Measurements from ENCODE around the gene FPR3.

Gene FPR3

GRCh38 chr19:51793994-51794393 is 963 bp upstream of the FPR3 start:
- DNase-seq (ENCODE audit: insufficient read length, low spot score), result no peak
- FAIRE-seq, result no peak
- TF ChIP-seq POLR2AphosphoS5 (IDR thresholded peaks at IDR 0.05; ENCODE audit: low read depth, low read length) (no peak), SPI1 (IDR thresholded peaks at IDR 0.05; ENCODE audit: low read depth, low read length) (no peak), PAX5 (IDR thresholded peaks at IDR 0.05; ENCODE audit: insufficient read depth, low read length, severe bottlenecking) (no peak), POLR2A (IDR thresholded peaks at IDR 0.05; ENCODE audit: low read depth, low read length) (no peak), TAF1 (IDR thresholded peaks at IDR 0.05; ENCODE audit: low read depth, low read length) (no peak), POU2F2 (IDR thresholded peaks at IDR 0.05; ENCODE audit: low read depth, low read length) (no peak)

- DNase-seq (ENCODE audit: insufficient read length, low spot score), result no peak
- FAIRE-seq, result no peak
- TF ChIP-seq POU2F2 (IDR thresholded peaks at IDR 0.05; ENCODE audit: low read depth, low read length) (no peak), TAF1 (IDR thresholded peaks at IDR 0.05; ENCODE audit: low read depth, low read length) (no peak), SPI1 (IDR thresholded peaks at IDR 0.05; ENCODE audit: low read depth, low read length) (no peak), POLR2AphosphoS5 (IDR thresholded peaks at IDR 0.05; ENCODE audit: low read depth, low read length) (no peak), PAX5 (IDR thresholded peaks at IDR 0.05; ENCODE audit: insufficient read depth, low read length, severe bottlenecking) (no peak), POLR2A (IDR thresholded peaks at IDR 0.05; ENCODE audit: low read depth, low read length) (no peak)
Observed at GRCh38 chr19:51796195-51796679, 1.3 kb downstream of the FPR3 start.

DNA sequence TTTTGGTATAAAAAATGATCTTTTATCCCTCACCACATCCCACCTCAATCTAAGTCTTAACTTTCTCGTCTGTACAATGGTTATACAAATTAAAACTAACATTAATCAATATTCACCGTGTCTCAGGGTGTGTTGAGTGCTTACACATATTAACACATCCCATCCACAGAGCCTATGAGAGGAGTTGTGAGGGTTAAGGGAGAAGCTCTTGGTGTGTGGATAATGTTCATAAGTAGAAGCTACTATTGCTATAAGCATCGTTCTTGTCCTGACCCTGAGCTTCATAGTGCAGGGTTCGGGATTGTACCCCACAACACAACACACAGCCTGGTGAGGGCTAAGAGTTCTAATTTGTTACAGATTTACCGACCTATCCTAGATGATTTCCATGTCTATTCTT is 2.5 kb downstream of the FPR3 start:
- no peak for TF ChIP-seq POLR2A (IDR thresholded peaks at IDR 0.05; ENCODE audit: low read depth, low read length)
- no peak for TF ChIP-seq POLR2AphosphoS5 (IDR thresholded peaks at IDR 0.05; ENCODE audit: low read depth, low read length)
- no peak for TF ChIP-seq POU2F2 (IDR thresholded peaks at IDR 0.05; ENCODE audit: low read depth, low read length)
- no peak for TF ChIP-seq PAX5 (IDR thresholded peaks at IDR 0.05; ENCODE audit: insufficient read depth, low read length, severe bottlenecking)
- no peak for TF ChIP-seq TAF1 (IDR thresholded peaks at IDR 0.05; ENCODE audit: low read depth, low read length)
- no peak for TF ChIP-seq SPI1 (IDR thresholded peaks at IDR 0.05; ENCODE audit: low read depth, low read length)
- DNase-seq (ENCODE audit: insufficient read length, low spot score) (no peak), FAIRE-seq (no peak)

DNA sequence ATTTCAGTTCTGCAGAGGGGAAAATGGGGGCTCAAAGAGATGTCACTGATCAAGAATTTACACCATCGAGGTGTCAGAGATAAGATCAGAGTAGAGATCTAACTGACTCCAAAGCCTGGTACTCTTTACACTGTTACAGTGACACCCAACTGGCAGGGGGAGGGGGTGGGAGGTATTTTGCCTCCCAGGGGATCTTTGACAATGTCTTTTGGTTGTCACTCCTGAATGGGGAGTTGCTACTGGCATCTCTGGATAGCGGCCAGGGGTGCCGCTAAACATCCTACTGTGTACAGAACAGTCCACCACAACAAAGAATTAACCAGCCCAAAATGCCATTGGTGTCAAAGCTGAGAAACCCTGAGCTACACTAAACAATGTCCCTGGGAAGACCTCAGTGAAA is 3.1 kb downstream of the FPR3 start:
- TF ChIP-seq POLR2AphosphoS5 (IDR thresholded peaks at IDR 0.05; ENCODE audit: low read depth, low read length) (no peak), TAF1 (IDR thresholded peaks at IDR 0.05; ENCODE audit: low read depth, low read length) (no peak), POU2F2 (IDR thresholded peaks at IDR 0.05; ENCODE audit: low read depth, low read length) (no peak), SPI1 (IDR thresholded peaks at IDR 0.05; ENCODE audit: low read depth, low read length) (no peak), POLR2A (IDR thresholded peaks at IDR 0.05; ENCODE audit: low read depth, low read length) (no peak), PAX5 (IDR thresholded peaks at IDR 0.05; ENCODE audit: insufficient read depth, low read length, severe bottlenecking) (no peak)
- FAIRE-seq (no peak), DNase-seq (ENCODE audit: insufficient read length, low spot score) (no peak)

DNA sequence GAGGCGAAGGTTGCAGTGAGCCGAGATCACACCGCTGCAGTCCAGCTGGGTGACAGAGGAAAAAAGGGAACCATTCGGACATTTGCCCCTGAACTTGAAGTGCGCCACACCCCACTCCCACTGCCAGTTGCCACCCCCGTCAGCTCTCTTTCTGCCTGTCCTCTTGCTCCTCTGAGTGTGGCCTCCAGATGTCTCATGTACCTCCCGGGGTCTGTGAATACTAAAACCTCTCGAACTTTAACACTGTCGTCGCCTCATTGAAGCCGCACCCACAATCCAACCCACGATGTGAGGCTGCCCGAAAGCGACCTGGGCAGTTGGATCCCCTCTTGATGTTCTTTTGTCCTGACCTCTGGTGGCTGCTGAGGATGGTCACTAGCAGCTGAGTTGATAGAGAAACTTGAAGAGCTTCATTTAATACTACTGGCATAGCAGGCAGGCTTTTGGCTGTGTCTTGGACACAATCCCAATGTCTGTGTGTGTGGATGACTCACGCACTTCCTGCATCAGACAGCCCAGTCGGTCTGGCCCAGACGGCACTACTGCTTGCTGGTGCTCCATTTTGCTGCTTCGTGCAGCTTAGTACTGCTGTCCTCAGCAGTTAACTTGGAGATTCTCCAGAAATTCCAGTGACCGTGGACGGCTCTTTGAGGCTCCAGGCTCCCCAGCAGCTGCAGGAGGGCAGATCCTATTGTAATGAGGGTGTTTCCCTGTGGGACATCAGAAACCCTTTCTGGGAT is 4.2 kb downstream of the FPR3 start:
- no peak for TF ChIP-seq POU2F2 (IDR thresholded peaks at IDR 0.05; ENCODE audit: low read depth, low read length)
- no peak for TF ChIP-seq POLR2A (IDR thresholded peaks at IDR 0.05; ENCODE audit: low read depth, low read length)
- TF ChIP-seq SPI1 (IDR thresholded peaks at IDR 0.05; ENCODE audit: low read depth, low read length), result no peak
- TF ChIP-seq TAF1 (IDR thresholded peaks at IDR 0.05; ENCODE audit: low read depth, low read length), result no peak
- no peak for FAIRE-seq
- no peak for DNase-seq (ENCODE audit: insufficient read length, low spot score)

DNA sequence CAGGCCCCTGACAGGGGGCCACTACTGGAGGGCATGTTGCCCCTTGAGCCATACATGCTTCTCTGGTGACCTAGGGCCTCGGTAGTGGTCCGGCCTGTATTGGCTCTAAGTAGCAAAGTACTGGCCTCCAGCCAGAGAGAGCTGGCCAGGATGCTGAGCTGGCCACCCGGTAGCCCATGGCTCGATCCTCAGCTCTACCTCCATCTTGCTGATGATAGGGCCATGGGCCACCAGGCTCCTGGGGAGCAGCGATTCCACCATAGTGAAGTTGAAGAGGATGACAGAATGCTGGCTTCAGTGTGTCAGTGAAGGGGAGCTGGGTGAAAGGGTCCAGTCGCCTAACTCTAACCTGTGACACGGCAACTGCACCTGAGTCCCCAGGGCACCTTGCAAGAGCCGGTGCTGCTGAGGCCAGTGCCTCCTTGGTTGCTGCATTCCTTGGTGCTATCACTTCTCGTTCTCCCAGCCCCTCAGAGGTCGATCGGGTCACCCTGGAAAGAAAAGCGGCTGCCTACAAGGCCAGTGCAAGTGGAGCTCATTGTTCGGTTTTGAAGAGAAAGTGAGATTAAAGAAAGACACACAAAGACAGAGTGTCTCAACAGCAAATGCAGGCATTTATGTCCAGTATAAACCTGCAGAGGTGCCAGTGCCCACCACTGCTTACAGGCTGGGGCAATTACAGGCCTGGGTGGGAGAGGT is 5.0 kb downstream of the FPR3 start:
- TF ChIP-seq SPI1 (IDR thresholded peaks at IDR 0.05; ENCODE audit: low read depth, low read length) (no peak), PAX5 (IDR thresholded peaks at IDR 0.05; ENCODE audit: insufficient read depth, low read length, severe bottlenecking) (no peak), TAF1 (IDR thresholded peaks at IDR 0.05; ENCODE audit: low read depth, low read length) (no peak), POLR2A (IDR thresholded peaks at IDR 0.05; ENCODE audit: low read depth, low read length) (no peak), POLR2AphosphoS5 (IDR thresholded peaks at IDR 0.05; ENCODE audit: low read depth, low read length) (no peak), POU2F2 (IDR thresholded peaks at IDR 0.05; ENCODE audit: low read depth, low read length) (no peak)
- no peak for DNase-seq (ENCODE audit: insufficient read length, low spot score)

GRCh38 chr19:51800473-51801244 is 5.7 kb downstream of the FPR3 start:
- TF ChIP-seq SPI1 (IDR thresholded peaks at IDR 0.05; ENCODE audit: low read depth, low read length) (no peak), TAF1 (IDR thresholded peaks at IDR 0.05; ENCODE audit: low read depth, low read length) (no peak), POU2F2 (IDR thresholded peaks at IDR 0.05; ENCODE audit: low read depth, low read length) (no peak), POLR2AphosphoS5 (IDR thresholded peaks at IDR 0.05; ENCODE audit: low read depth, low read length) (no peak), PAX5 (IDR thresholded peaks at IDR 0.05; ENCODE audit: insufficient read depth, low read length, severe bottlenecking) (no peak), POLR2A (IDR thresholded peaks at IDR 0.05; ENCODE audit: low read depth, low read length) (no peak)
- DNase-seq (ENCODE audit: insufficient read length, low spot score), result no peak
- no peak for FAIRE-seq

More for the DNA sequence above, 5.0 kb downstream of the FPR3 start:
- FAIRE-seq, result no peak

DNA sequence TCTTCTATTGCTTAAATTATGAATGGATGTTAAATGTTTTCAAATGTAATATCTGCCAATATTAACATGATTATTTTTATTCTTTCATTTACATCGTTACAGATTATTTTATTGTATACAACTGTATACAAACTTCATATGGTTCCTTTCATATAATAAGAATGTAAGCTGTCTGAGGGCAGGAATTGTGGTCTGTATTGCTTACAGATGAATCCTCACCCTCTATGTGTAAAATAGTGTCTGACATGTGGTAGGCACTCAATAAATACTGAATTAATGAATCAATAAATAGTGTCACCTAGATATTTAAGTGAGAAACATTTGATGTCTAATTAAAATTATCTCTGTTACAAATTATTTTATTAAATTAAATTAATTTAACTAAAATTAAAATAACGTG is 7.8 kb downstream of the FPR3 start:
- no peak for FAIRE-seq
- TF ChIP-seq POLR2A (IDR thresholded peaks at IDR 0.05; ENCODE audit: low read depth, low read length) (no peak), POLR2AphosphoS5 (IDR thresholded peaks at IDR 0.05; ENCODE audit: low read depth, low read length) (no peak), SPI1 (IDR thresholded peaks at IDR 0.05; ENCODE audit: low read depth, low read length) (no peak)
- DNase-seq (ENCODE audit: insufficient read length, low spot score), result no peak

DNA sequence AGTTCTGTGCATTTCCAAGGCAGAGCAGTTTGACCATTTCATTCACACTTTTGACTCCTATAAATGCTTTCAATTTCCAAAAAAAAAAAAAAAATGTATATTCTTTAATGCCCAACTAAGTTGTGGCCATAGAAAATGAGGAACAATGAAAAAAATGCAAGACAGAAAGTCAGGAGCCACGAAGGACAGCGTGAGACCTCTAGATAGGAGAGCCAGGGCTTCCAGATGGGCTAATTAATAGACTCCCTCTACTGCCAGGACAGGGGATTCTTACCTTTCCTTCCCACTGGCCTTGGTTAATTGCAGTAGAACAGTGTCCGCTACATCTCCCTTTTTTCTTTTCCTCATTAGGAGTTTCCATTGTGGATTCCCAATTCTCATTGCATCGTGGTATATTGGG is 8.6 kb downstream of the FPR3 start:
- TF ChIP-seq PAX5 (IDR thresholded peaks at IDR 0.05; ENCODE audit: insufficient read depth, low read length, severe bottlenecking) (no peak), TAF1 (IDR thresholded peaks at IDR 0.05; ENCODE audit: low read depth, low read length) (no peak), POLR2AphosphoS5 (IDR thresholded peaks at IDR 0.05; ENCODE audit: low read depth, low read length) (no peak), POU2F2 (IDR thresholded peaks at IDR 0.05; ENCODE audit: low read depth, low read length) (no peak), POLR2A (IDR thresholded peaks at IDR 0.05; ENCODE audit: low read depth, low read length) (no peak), SPI1 (IDR thresholded peaks at IDR 0.05; ENCODE audit: low read depth, low read length) (no peak)
- DNase-seq (ENCODE audit: insufficient read length, low spot score), result no peak
- no peak for FAIRE-seq

Measured in GM12891 (cell line).